ENCODE measurements around the gene DDHD1. TPM values are rescaled to one million over a fixed set of nuclear protein-coding genes. Genes with fewer than 3 reads are reported as not detected.

DDHD1 gene
- polyA plus RNA-seq, 1 donor (not counting 4 experiments of a cell fraction or from before 2014, with no cell fraction given), result 10.4 TPM

- dilution Hi-C loops (cut with MboI; ENCODE audit: extremely low pct_ligation_motif_present, low sequenced_read_pairs), result no loop called here
- Histone ChIP-seq H3K27ac (ENCODE audit: control insufficient read depth, insufficient read depth, low read length) (no peak overlapping the region), H3K79me2 (ENCODE audit: control insufficient read depth, insufficient read depth, low read length) (peaks cover 42% of the 10 kb centered on the region), H2AFZ (ENCODE audit: control insufficient read depth, low read length) (no peak overlapping the region), H3K36me3 (ENCODE audit: control insufficient read depth in 2 of 2, extremely low read depth in 1 of 2, insufficient read depth in 2 of 2, low read length in 2 of 2) (no peaks in the 10 kb centered on the region), H3K9me1 (ENCODE audit: control insufficient read depth, extremely low read depth, insufficient read depth, low read length) (no peaks in the 10 kb centered on the region), H4K20me1 (ENCODE audit: control insufficient read depth, extremely low read depth, insufficient read depth, low read length) (no peaks in the 10 kb centered on the region), H3K4me2 (ENCODE audit: control insufficient read depth, extremely low read depth, insufficient read depth, low read depth, low read length) (no peak overlapping the region), H3K27me3 (ENCODE audit: control insufficient read depth, extremely low read depth, insufficient read depth, low read length) (no peaks in the 10 kb centered on the region), H3K9me3 (ENCODE audit: control insufficient read depth, low read depth, low read length) (no peaks in the 10 kb centered on the region), H3K4me3 (ENCODE audit: control insufficient read depth in 2 of 3, extremely low read depth in 1 of 3, insufficient read depth in 2 of 3, low read depth in 1 of 3, low read length in 3 of 3) (no peak overlapping the region), H3K9ac (ENCODE audit: control insufficient read depth, extremely low read depth, insufficient read depth, low read length) (no peak overlapping the region), H3K4me1 (ENCODE audit: control insufficient read depth, extremely low read depth, insufficient read depth, low read length) (no peaks in the 10 kb centered on the region)
- DNase-seq (ENCODE audit: low read depth, low spot score) (no peak), FAIRE-seq (no peak)
- no peak for TF ChIP-seq CTCF (optimal IDR thresholded peaks at IDR 0.05 in 1 of 3, IDR thresholded peaks at IDR 0.05 in 1 of 3, conservative IDR thresholded peaks at IDR 0.05 in 1 of 3; ENCODE audit: extremely low read depth in 1 of 3, insufficient read depth in 2 of 3, low read length in 3 of 3)
- TF ChIP-seq EZH2 (IDR thresholded peaks at IDR 0.05; ENCODE audit: low read length), result no peak
Measured at GRCh38 chr14:53144244-53144643, 8.9 kb downstream of the DDHD1 start.

DNA sequence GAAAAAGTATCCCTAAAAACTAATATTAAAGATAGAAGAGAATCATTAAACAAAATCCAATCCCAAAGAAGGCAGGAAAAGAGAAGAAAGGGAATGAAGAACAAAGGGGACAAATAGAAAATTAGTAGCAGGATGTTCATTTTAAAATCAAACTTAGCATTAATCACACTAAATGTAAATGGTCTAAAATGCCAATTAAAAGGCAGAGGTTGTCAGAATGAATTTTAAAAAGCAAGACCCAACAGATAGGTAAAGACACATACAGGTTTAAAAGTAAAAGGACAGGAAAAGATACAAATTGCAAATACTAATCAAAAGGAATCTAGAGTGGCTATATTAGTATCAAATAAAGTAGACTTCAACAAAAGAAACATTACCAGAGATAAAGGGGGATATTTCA lies 12.5 kb downstream of the DDHD1 start:
- no peak overlapping the region for H3K27ac ChIP-seq (ENCODE audit: control insufficient read depth, insufficient read depth, low read length)
- TF ChIP-seq CTCF (optimal IDR thresholded peaks at IDR 0.05 in 1 of 3, IDR thresholded peaks at IDR 0.05 in 1 of 3, conservative IDR thresholded peaks at IDR 0.05 in 1 of 3; ENCODE audit: extremely low read depth in 1 of 3, insufficient read depth in 2 of 3, low read length in 3 of 3) (no peak), EZH2 (IDR thresholded peaks at IDR 0.05; ENCODE audit: low read length) (no peak)
- H3K4me1 ChIP-seq (ENCODE audit: control insufficient read depth, extremely low read depth, insufficient read depth, low read length), result no peaks in the 10 kb centered on the region
- DNase-seq (ENCODE audit: low read depth, low spot score), result no peak
- no peaks in the 10 kb centered on the region for H3K36me3 ChIP-seq (ENCODE audit: control insufficient read depth in 2 of 2, extremely low read depth in 1 of 2, insufficient read depth in 2 of 2, low read length in 2 of 2)
- no peak overlapping the region for H2AFZ ChIP-seq (ENCODE audit: control insufficient read depth, low read length)
- peaks cover 22% of the 10 kb centered on the region for H3K79me2 ChIP-seq (ENCODE audit: control insufficient read depth, insufficient read depth, low read length)
- no peak overlapping the region for H3K4me3 ChIP-seq (ENCODE audit: control insufficient read depth in 2 of 3, extremely low read depth in 1 of 3, insufficient read depth in 2 of 3, low read depth in 1 of 3, low read length in 3 of 3)
- no peak for FAIRE-seq
- H4K20me1 ChIP-seq (ENCODE audit: control insufficient read depth, extremely low read depth, insufficient read depth, low read length), result no peaks in the 10 kb centered on the region
- H3K9ac ChIP-seq (ENCODE audit: control insufficient read depth, extremely low read depth, insufficient read depth, low read length), result no peak overlapping the region
- no peaks in the 10 kb centered on the region for H3K9me1 ChIP-seq (ENCODE audit: control insufficient read depth, extremely low read depth, insufficient read depth, low read length)
- dilution Hi-C loops (cut with MboI; ENCODE audit: extremely low pct_ligation_motif_present, low sequenced_read_pairs), result no loop called here
- no peaks in the 10 kb centered on the region for H3K27me3 ChIP-seq (ENCODE audit: control insufficient read depth, extremely low read depth, insufficient read depth, low read length)
- no peaks in the 10 kb centered on the region for H3K9me3 ChIP-seq (ENCODE audit: control insufficient read depth, low read depth, low read length)
- no peak overlapping the region for H3K4me2 ChIP-seq (ENCODE audit: control insufficient read depth, extremely low read depth, insufficient read depth, low read depth, low read length)
